Measurements from ENCODE around the gene SNX17.

The SNX17 gene

DNA sequence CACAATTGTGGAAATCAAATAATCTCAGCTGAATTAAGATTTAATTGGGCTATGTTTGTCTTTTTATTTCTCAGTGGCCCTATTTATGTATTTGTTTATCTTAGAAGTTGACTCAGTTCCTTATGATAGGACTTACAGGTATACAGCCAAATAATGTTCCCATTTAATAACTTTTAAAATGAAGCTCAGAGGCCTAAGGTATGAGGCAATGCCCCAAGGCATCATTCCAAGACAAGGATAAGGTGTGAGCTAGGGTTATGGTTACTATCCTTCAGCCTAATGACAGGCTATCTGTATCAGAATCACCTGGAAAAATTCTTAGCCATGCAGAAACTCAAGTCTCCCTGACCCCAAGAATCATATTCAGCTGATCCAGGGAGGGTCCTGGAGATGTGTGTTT lies 50.6 kb downstream of the SNX17 start:
- TF ChIP-seq, protein P1, sequence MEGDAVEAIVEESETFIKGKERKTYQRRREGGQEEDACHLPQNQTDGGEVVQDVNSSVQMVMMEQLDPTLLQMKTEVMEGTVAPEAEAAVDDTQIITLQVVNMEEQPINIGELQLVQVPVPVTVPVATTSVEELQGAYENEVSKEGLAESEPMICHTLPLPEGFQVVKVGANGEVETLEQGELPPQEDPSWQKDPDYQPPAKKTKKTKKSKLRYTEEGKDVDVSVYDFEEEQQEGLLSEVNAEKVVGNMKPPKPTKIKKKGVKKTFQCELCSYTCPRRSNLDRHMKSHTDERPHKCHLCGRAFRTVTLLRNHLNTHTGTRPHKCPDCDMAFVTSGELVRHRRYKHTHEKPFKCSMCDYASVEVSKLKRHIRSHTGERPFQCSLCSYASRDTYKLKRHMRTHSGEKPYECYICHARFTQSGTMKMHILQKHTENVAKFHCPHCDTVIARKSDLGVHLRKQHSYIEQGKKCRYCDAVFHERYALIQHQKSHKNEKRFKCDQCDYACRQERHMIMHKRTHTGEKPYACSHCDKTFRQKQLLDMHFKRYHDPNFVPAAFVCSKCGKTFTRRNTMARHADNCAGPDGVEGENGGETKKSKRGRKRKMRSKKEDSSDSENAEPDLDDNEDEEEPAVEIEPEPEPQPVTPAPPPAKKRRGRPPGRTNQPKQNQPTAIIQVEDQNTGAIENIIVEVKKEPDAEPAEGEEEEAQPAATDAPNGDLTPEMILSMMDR (IDR thresholded peaks at IDR 0.05), result no peak

DNA sequence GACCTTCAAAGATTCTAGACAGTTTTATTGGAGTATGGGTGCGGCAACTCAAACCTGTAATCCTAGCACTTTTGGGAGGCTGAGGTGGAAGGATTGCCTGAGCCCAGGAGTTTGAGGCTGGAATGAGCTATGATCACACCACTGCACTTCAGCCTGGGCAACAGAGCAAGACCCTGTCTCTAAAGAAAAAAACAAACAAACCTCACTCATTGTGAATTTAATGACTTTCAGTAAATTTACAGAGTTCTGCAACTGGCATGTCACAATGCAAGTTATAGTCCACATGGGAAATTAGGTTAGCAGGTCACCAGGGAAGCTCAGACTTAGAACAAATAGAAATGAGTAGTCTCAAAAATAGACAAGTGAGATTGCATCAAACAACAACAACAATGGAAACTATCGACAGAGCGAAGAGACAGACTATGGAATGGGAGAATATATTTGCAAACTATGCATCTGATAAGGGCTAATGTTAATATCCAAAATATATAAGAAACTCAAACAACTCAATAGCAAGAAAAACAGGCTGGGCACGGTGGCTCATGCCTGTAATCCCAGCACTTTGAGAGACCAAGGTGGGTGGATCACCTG lies 51.3 kb downstream of the SNX17 start:
- TF ChIP-seq, protein P1 (IDR thresholded peaks at IDR 0.05), result no peak

DNA sequence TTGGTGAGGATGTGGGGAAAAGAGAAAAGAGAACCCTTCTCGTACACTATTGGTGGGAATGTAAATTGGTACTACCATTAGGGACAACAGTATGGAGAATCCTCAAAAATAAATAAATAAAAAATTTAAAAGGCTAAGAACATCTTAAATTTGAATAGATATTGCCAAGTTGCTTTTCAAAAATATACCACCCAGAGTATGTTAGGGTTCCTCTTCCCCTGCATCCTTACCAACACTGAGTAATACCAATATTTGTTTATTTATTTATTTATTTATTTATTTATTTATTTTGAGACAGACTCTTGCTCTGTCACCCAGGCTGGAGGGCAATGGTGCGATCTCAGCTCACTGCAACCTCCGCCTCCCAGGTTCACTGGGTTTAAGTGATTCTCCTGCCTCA lies 52.5 kb downstream of the SNX17 start:
- TF ChIP-seq, protein P1 (IDR thresholded peaks at IDR 0.05), result no peak
